Testis (tissue), 2 donors: ENCODE measurements around the gene NEO1.

Experiments used
- POLR2A ChIP-seq: fragments of 450-650 bp; IDR thresholded peaks from one replicate; pipeline ENCODE4 v1.6.1; 2017; ENCODE audit warnings: antibody characterized with exemption, mild to moderate bottlenecking, moderate library complexity
- TF ChIP-seq, protein P1 (sequence below), 3 experiments: fragments of 450-650 bp in 2 of 3; fragments of 200-600 bp in 1 of 3; sonication (generic) in 1 of 3; IDR thresholded peaks; one replicate each; pipeline ENCODE4 v1.5.1; 2016 to 2019; ENCODE audit warnings: antibody characterized with exemption in 3 of 3, mild to moderate bottlenecking in 2 of 3, moderate library complexity in 1 of 3

DNA sequence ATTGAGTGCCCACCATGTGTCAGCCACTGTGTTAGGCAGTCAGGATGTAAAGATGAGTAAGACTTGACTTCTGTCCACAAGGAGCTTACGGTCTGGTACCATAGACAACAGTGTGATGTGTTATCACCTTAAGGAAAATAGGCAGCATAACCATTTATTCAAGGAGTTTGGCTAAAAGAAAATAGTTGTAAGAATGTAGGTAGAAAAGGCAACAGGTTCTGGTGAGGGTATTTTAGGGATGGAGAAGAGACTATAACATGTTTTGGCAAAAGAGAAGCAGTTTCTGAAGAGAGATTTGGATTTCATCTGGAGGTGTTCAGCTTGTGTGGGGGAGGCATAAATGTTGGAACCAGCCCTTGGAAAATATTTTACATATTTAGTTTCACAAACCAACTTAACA is 194.6 kb downstream of the NEO1 start:
- TF ChIP-seq, protein P1, sequence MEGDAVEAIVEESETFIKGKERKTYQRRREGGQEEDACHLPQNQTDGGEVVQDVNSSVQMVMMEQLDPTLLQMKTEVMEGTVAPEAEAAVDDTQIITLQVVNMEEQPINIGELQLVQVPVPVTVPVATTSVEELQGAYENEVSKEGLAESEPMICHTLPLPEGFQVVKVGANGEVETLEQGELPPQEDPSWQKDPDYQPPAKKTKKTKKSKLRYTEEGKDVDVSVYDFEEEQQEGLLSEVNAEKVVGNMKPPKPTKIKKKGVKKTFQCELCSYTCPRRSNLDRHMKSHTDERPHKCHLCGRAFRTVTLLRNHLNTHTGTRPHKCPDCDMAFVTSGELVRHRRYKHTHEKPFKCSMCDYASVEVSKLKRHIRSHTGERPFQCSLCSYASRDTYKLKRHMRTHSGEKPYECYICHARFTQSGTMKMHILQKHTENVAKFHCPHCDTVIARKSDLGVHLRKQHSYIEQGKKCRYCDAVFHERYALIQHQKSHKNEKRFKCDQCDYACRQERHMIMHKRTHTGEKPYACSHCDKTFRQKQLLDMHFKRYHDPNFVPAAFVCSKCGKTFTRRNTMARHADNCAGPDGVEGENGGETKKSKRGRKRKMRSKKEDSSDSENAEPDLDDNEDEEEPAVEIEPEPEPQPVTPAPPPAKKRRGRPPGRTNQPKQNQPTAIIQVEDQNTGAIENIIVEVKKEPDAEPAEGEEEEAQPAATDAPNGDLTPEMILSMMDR (IDR thresholded peaks at IDR 0.05): no peak
- TF ChIP-seq POLR2A: no peak
